ENCODE data around the gene PAX7.

DNA sequence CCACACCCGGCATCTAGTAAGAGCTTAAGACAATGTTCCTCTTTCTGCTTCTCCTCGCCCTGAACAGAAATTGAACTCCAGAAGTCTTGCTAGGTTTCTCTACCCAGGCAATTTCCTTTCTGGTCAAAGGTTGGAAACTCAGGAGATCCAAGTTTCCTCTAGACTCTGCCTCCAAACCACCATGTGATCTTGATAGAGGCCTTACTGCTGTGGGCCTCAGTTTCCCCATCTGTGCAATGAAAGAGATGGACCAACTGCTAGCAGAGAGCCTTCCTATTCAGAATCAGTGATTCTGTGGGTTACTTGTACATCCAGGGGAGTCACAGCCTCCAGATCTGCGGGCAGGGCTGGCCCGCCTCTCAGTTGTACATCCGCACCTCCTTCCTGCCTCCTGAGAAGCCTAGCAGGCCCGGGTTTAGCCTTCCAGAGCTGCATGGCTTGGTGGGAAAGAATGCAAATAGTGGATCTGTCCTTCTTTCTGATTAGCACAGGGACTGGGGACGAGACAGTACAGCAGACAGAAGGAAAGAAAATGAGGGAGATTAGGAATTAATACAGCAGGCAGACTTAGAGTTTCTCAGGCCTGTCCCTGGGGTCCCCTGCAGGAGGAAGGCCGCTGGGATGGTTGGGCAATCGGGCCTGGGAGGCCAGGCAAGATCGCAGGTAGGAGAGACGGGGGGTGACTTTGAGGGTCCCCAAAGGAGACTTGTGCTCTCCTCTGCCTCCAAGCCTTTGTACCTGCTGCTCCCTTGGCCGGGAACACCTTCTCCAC, 83.9 kb downstream of the PAX7 start:
- TF ChIP-seq, protein P1, sequence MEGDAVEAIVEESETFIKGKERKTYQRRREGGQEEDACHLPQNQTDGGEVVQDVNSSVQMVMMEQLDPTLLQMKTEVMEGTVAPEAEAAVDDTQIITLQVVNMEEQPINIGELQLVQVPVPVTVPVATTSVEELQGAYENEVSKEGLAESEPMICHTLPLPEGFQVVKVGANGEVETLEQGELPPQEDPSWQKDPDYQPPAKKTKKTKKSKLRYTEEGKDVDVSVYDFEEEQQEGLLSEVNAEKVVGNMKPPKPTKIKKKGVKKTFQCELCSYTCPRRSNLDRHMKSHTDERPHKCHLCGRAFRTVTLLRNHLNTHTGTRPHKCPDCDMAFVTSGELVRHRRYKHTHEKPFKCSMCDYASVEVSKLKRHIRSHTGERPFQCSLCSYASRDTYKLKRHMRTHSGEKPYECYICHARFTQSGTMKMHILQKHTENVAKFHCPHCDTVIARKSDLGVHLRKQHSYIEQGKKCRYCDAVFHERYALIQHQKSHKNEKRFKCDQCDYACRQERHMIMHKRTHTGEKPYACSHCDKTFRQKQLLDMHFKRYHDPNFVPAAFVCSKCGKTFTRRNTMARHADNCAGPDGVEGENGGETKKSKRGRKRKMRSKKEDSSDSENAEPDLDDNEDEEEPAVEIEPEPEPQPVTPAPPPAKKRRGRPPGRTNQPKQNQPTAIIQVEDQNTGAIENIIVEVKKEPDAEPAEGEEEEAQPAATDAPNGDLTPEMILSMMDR (IDR thresholded peaks at IDR 0.05; ENCODE audit: poor library complexity, severe bottlenecking) = no peak
- TF ChIP-seq SMC3 (conservative IDR thresholded peaks at IDR 0.05; ENCODE audit: poor library complexity) = no peak
- TF ChIP-seq TAF1 (IDR thresholded peaks at IDR 0.05; ENCODE audit: low read depth) = no peak
- TF ChIP-seq EP300 (conservative IDR thresholded peaks at IDR 0.05; ENCODE audit: poor library complexity, severe bottlenecking) = no peak
- no peak for TF ChIP-seq MXI1 (conservative IDR thresholded peaks at IDR 0.05; ENCODE audit: poor library complexity, severe bottlenecking)
- TF ChIP-seq, protein P2, sequence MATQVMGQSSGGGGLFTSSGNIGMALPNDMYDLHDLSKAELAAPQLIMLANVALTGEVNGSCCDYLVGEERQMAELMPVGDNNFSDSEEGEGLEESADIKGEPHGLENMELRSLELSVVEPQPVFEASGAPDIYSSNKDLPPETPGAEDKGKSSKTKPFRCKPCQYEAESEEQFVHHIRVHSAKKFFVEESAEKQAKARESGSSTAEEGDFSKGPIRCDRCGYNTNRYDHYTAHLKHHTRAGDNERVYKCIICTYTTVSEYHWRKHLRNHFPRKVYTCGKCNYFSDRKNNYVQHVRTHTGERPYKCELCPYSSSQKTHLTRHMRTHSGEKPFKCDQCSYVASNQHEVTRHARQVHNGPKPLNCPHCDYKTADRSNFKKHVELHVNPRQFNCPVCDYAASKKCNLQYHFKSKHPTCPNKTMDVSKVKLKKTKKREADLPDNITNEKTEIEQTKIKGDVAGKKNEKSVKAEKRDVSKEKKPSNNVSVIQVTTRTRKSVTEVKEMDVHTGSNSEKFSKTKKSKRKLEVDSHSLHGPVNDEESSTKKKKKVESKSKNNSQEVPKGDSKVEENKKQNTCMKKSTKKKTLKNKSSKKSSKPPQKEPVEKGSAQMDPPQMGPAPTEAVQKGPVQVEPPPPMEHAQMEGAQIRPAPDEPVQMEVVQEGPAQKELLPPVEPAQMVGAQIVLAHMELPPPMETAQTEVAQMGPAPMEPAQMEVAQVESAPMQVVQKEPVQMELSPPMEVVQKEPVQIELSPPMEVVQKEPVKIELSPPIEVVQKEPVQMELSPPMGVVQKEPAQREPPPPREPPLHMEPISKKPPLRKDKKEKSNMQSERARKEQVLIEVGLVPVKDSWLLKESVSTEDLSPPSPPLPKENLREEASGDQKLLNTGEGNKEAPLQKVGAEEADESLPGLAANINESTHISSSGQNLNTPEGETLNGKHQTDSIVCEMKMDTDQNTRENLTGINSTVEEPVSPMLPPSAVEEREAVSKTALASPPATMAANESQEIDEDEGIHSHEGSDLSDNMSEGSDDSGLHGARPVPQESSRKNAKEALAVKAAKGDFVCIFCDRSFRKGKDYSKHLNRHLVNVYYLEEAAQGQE (IDR thresholded peaks at IDR 0.05; ENCODE audit: borderline replicate concordance) = no peak
- no peak for TF ChIP-seq POLR2AphosphoS5 (IDR thresholded peaks at IDR 0.05)
- TF ChIP-seq EZH2 (IDR thresholded peaks at IDR 0.05; ENCODE audit: borderline replicate concordance, insufficient read depth, low read length, poor library complexity, severe bottlenecking) = no peak
- TF ChIP-seq RAD21 (conservative IDR thresholded peaks at IDR 0.05) = no peak
